ENCODE data around the gene ZNF750. TPM values are rescaled to one million over a fixed set of nuclear protein-coding genes. Genes with fewer than 3 reads are reported as not detected.

Gene ZNF750
- total RNA-seq, 5 donors from 2014 or later (not counting 1 experiment from before 2014, with no cell fraction given), result not detected

- Histone ChIP-seq H3K27me3 (replicated peaks in 1 of 2; ENCODE audit: control insufficient read depth in 2 of 2, extremely low read depth in 1 of 2, insufficient read depth in 2 of 2, low read length in 1 of 2) (no peaks in the 10 kb centered on the region), H3K4me3 (ENCODE audit: control insufficient read depth in 1 of 2, extremely low read depth in 1 of 2, low read length in 1 of 2) (no peak overlapping the region), H3K36me3 (ENCODE audit: control insufficient read depth in 2 of 2, extremely low read depth in 1 of 2, insufficient read depth in 1 of 2, low read length in 1 of 2) (peaks cover 10 to 33% of the 10 kb centered on the region in 2 donors), H3K9me3 (no peaks in the 10 kb centered on the region), H3K4me1 (ENCODE audit: control insufficient read depth in 1 of 2, extremely low read depth in 1 of 2, insufficient read depth in 2 of 2, low read length in 2 of 2) (no peaks in the 10 kb centered on the region), H3K27ac (ENCODE audit: low read length) (no peak overlapping the region)
- WGBS (ENCODE audit: insufficient coverage), result 89% methylated on average over 3 of the region's 5 CpGs
- CTCF ChIA-PET, result no interaction called here
- Mint-ChIP-seq H3K27me3 (no peaks in the 10 kb centered on the region), H3K4me3 (no peak overlapping the region), H3K9me3 (peaks cover 0 to 6% (median 6%) of the 10 kb centered on the region in 3 donors), H3K27ac (no peak overlapping the region), H3K36me3 (peaks cover 51% of the 10 kb centered on the region), H3K4me1 (peaks cover 0 to 3% (median under 1%) of the 10 kb centered on the region in 3 donors)
- POLR2A ChIA-PET, result no interaction called here
- DNase-seq (no peak), ATAC-seq (replicated peaks in 1 of 4) (no peak)
Observed at GRCh38 chr17:82823004-82823403, 16.8 kb downstream of the ZNF750 start.

- H3K9me3 ChIP-seq, result no peaks in the 10 kb centered on the region
- H3K4me1 ChIP-seq (ENCODE audit: control insufficient read depth in 1 of 2, extremely low read depth in 1 of 2, insufficient read depth in 2 of 2, low read length in 2 of 2), result no peaks in the 10 kb centered on the region
- Mint-ChIP-seq H3K4me1 (peaks cover 0 to 6% (median 0%) of the 10 kb centered on the region in 3 donors), H3K27ac (no peak overlapping the region), H3K9me3 (peaks cover 0 to 6% (median 6%) of the 10 kb centered on the region in 3 donors), H3K36me3 (peaks cover 49% of the 10 kb centered on the region), H3K27me3 (no peaks in the 10 kb centered on the region), H3K4me3 (no peak overlapping the region)
- ATAC-seq (replicated peaks in 1 of 4) (no peak), DNase-seq (no peak)
- CTCF ChIA-PET, result no interaction called here
- H3K36me3 ChIP-seq (ENCODE audit: control insufficient read depth in 2 of 2, extremely low read depth in 1 of 2, insufficient read depth in 1 of 2, low read length in 1 of 2), result peaks cover 11 to 30% of the 10 kb centered on the region in 2 donors
- no peak overlapping the region for H3K4me3 ChIP-seq (ENCODE audit: control insufficient read depth in 1 of 2, extremely low read depth in 1 of 2, low read length in 1 of 2)
- no peak overlapping the region for H3K27ac ChIP-seq (ENCODE audit: low read length)
- 91% methylated on average over 16 of the region's 16 CpGs for WGBS (ENCODE audit: insufficient coverage)
- no peaks in the 10 kb centered on the region for H3K27me3 ChIP-seq (replicated peaks in 1 of 2; ENCODE audit: control insufficient read depth in 2 of 2, extremely low read depth in 1 of 2, insufficient read depth in 2 of 2, low read length in 1 of 2)
- POLR2A ChIA-PET, result no interaction called here
Observed at GRCh38 chr17:82822281-82822680, 17.5 kb downstream of the ZNF750 start.

GRCh38 chr17:82821554-82821953, 18.3 kb downstream of the ZNF750 start:
- ATAC-seq (replicated peaks in 1 of 4) (no peak), DNase-seq (no peak)
- no peak overlapping the region for H3K27ac ChIP-seq (ENCODE audit: low read length)
- H3K4me3 ChIP-seq (ENCODE audit: control insufficient read depth in 1 of 2, extremely low read depth in 1 of 2, low read length in 1 of 2), result no peak overlapping the region
- H3K4me1 ChIP-seq (ENCODE audit: control insufficient read depth in 1 of 2, extremely low read depth in 1 of 2, insufficient read depth in 2 of 2, low read length in 2 of 2), result no peaks in the 10 kb centered on the region
- H3K9me3 ChIP-seq, result no peaks in the 10 kb centered on the region
- Mint-ChIP-seq H3K27me3 (no peaks in the 10 kb centered on the region), H3K9me3 (peaks cover 0 to 6% (median 6%) of the 10 kb centered on the region in 3 donors), H3K36me3 (peaks cover 47% of the 10 kb centered on the region), H3K4me3 (no peak overlapping the region), H3K27ac (no peak overlapping the region), H3K4me1 (peaks cover 0 to 6% (median 0%) of the 10 kb centered on the region in 3 donors)
- ChIA-PET CTCF (no interaction called here), POLR2A (interaction anchor here in 1 of 2 donors (0.6 kb wide), 1 partner anchor 265 kb away, joined by 3 read pairs; no protein-coding TSS in a partner anchor)
- WGBS (ENCODE audit: insufficient coverage), result no CpG with 5 or more reads among the region's 2 CpGs
- H3K27me3 ChIP-seq (replicated peaks in 1 of 2; ENCODE audit: control insufficient read depth in 2 of 2, extremely low read depth in 1 of 2, insufficient read depth in 2 of 2, low read length in 1 of 2), result no peaks in the 10 kb centered on the region
- peaks cover 11 to 26% of the 10 kb centered on the region in 2 donors for H3K36me3 ChIP-seq (ENCODE audit: control insufficient read depth in 2 of 2, extremely low read depth in 1 of 2, insufficient read depth in 1 of 2, low read length in 1 of 2)

GRCh38 chr17:82820278-82821251, 19.3 kb downstream of the ZNF750 start:
- Histone ChIP-seq H3K9me3 (no peaks in the 10 kb centered on the region), H3K27ac (ENCODE audit: low read length) (no peak overlapping the region), H3K36me3 (ENCODE audit: control insufficient read depth in 2 of 2, extremely low read depth in 1 of 2, insufficient read depth in 1 of 2, low read length in 1 of 2) (peaks cover 11 to 26% of the 10 kb centered on the region in 2 donors), H3K4me1 (ENCODE audit: control insufficient read depth in 1 of 2, extremely low read depth in 1 of 2, insufficient read depth in 2 of 2, low read length in 2 of 2) (peaks cover 0 to under 1% of the 10 kb centered on the region in 2 experiments), H3K27me3 (replicated peaks in 1 of 2; ENCODE audit: control insufficient read depth in 2 of 2, extremely low read depth in 1 of 2, insufficient read depth in 2 of 2, low read length in 1 of 2) (no peaks in the 10 kb centered on the region), H3K4me3 (ENCODE audit: control insufficient read depth in 1 of 2, extremely low read depth in 1 of 2, low read length in 1 of 2) (no peak overlapping the region)
- ATAC-seq (replicated peaks in 1 of 4) (no peak), DNase-seq (no peak)
- CTCF ChIA-PET, result interaction anchor here in 1 of 2 donors (0.6 kb wide), 1 partner anchor 62 kb away, joined by 7 read pairs; no protein-coding TSS in a partner anchor
- H3K36me3 Mint-ChIP-seq, result peaks cover 57% of the 10 kb centered on the region
- H3K27me3 Mint-ChIP-seq, result no peaks in the 10 kb centered on the region
- 100% methylated on average over 1 of the region's 5 CpGs for WGBS (ENCODE audit: insufficient coverage)
- peak overlapping the region in 1 of 2 donors; percentile 64 for H3K27ac Mint-ChIP-seq
- POLR2A ChIA-PET, result interaction anchor here in 1 of 2 donors (0.5 to 0.6 kb wide), 2 partner anchors 67 to 266 kb away, joined by 3 to 4 read pairs; no protein-coding TSS in a partner anchor
- peaks cover 0 to 13% (median 2%) of the 10 kb centered on the region in 3 donors for H3K4me1 Mint-ChIP-seq
- peaks cover 0 to 6% (median 6%) of the 10 kb centered on the region in 3 donors for H3K9me3 Mint-ChIP-seq
- H3K4me3 Mint-ChIP-seq, result no peak overlapping the region

- Histone ChIP-seq H3K4me3 (ENCODE audit: control insufficient read depth in 1 of 2, extremely low read depth in 1 of 2, low read length in 1 of 2) (no peak overlapping the region), H3K27me3 (replicated peaks in 1 of 2; ENCODE audit: control insufficient read depth in 2 of 2, extremely low read depth in 1 of 2, insufficient read depth in 2 of 2, low read length in 1 of 2) (no peaks in the 10 kb centered on the region), H3K27ac (ENCODE audit: low read length) (no peak overlapping the region), H3K36me3 (ENCODE audit: control insufficient read depth in 2 of 2, extremely low read depth in 1 of 2, insufficient read depth in 1 of 2, low read length in 1 of 2) (peaks cover 19 to 32% of the 10 kb centered on the region in 2 donors), H3K4me1 (ENCODE audit: control insufficient read depth in 1 of 2, extremely low read depth in 1 of 2, insufficient read depth in 2 of 2, low read length in 2 of 2) (peaks cover 0 to 4% of the 10 kb centered on the region in 2 experiments), H3K9me3 (no peaks in the 10 kb centered on the region)
- no peak for ATAC-seq (replicated peaks in 1 of 4)
- DNase-seq, result no peak
- peaks cover 4 to 20% (median 7%) of the 10 kb centered on the region in 3 donors for H3K4me1 Mint-ChIP-seq
- ChIA-PET CTCF (no interaction called here), POLR2A (no interaction called here)
- 97% methylated on average over 5 of the region's 5 CpGs for WGBS (ENCODE audit: insufficient coverage)
- H3K9me3 Mint-ChIP-seq, result peaks cover 0 to 6% (median 6%) of the 10 kb centered on the region in 3 donors
- no peaks in the 10 kb centered on the region for H3K27me3 Mint-ChIP-seq
- no peak overlapping the region for H3K27ac Mint-ChIP-seq
- peaks cover 79% of the 10 kb centered on the region for H3K36me3 Mint-ChIP-seq
- H3K4me3 Mint-ChIP-seq, result no peak overlapping the region
Observed at GRCh38 chr17:82817947-82818346, 21.9 kb downstream of the ZNF750 start.

DNA sequence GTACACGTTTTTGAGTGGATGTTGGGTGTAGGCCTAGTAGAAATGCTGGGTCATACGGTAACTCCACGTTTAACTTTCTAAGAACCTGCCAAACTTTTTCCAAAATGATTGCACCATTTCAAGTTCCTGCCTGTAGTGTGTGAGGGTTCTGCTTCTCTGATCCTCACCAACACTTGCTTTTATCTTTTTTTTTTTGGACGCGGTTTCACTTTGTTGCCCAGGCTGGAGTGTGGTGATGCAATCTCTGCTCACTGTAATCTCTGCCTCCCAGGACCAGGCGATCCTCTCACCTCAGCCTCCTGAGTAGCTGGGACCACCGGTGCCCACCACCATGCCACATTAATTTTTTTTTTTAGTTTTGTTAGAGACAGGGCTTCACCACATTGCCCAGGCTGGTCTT, 23.5 kb downstream of the ZNF750 start:
- H3K4me3 Mint-ChIP-seq, result no peak overlapping the region
- Histone ChIP-seq H3K36me3 (ENCODE audit: control insufficient read depth in 2 of 2, extremely low read depth in 1 of 2, insufficient read depth in 1 of 2, low read length in 1 of 2) (peaks cover 15 to 31% of the 10 kb centered on the region in 2 donors), H3K4me3 (ENCODE audit: control insufficient read depth in 1 of 2, extremely low read depth in 1 of 2, low read length in 1 of 2) (no peak overlapping the region), H3K27ac (ENCODE audit: low read length) (no peak overlapping the region), H3K9me3 (no peaks in the 10 kb centered on the region), H3K4me1 (ENCODE audit: control insufficient read depth in 1 of 2, extremely low read depth in 1 of 2, insufficient read depth in 2 of 2, low read length in 2 of 2) (peaks cover 0 to 4% of the 10 kb centered on the region in 2 experiments), H3K27me3 (replicated peaks in 1 of 2; ENCODE audit: control insufficient read depth in 2 of 2, extremely low read depth in 1 of 2, insufficient read depth in 2 of 2, low read length in 1 of 2) (no peaks in the 10 kb centered on the region)
- no CpG with 5 or more reads among the region's 7 CpGs for WGBS (ENCODE audit: insufficient coverage)
- H3K36me3 Mint-ChIP-seq, result peaks cover 68% of the 10 kb centered on the region
- H3K27me3 Mint-ChIP-seq, result no peaks in the 10 kb centered on the region
- DNase-seq, result no peak
- POLR2A ChIA-PET, result no interaction called here
- H3K9me3 Mint-ChIP-seq, result peaks cover 0 to 6% (median 6%) of the 10 kb centered on the region in 3 donors
- peaks cover 4 to 20% (median 7%) of the 10 kb centered on the region in 3 donors for H3K4me1 Mint-ChIP-seq
- ATAC-seq (replicated peaks in 1 of 4), result no peak
- no peak overlapping the region for H3K27ac Mint-ChIP-seq
- CTCF ChIA-PET, result interaction anchor here in 1 of 2 donors (0.6 kb wide), 1 partner anchor 27 kb away, joined by 4 read pairs; no protein-coding TSS in a partner anchor

Data from T-cell (primary cell).